SJCRH30 (cell line): ENCODE data around the gene INTS15. TPM values are rescaled to one million over a fixed set of nuclear protein-coding genes. Genes with fewer than 3 reads are reported as not detected.

ENCODE experiments used
- DNase-seq, 2 experiments: peaks; one replicate each; pipeline ENCODE4 v3.0.0-alpha.2; 2015 to 2020
- H3K27ac ChIP-seq: fragments of 250-450 bp; sonication (Bioruptor Pico); 2 replicates; pipeline ENCODE4 v1.5.1; 2020; ENCODE audit warnings: mild to moderate bottlenecking, moderate library complexity
- H3K27me3 ChIP-seq: fragments of 250-450 bp; sonication (Bioruptor Pico); 2 replicates; pipeline ENCODE4 v1.5.1; 2020; ENCODE audit warnings: mild to moderate bottlenecking, moderate library complexity
- H3K36me3 ChIP-seq: fragments of 250-450 bp; sonication (Bioruptor Pico); 2 replicates; pipeline ENCODE4 v1.5.1; 2020; ENCODE audit warnings: mild to moderate bottlenecking, moderate library complexity
- H3K4me1 ChIP-seq: fragments of 250-450 bp; sonication (Bioruptor Pico); 2 replicates; pipeline ENCODE4 v1.5.1; 2020; ENCODE audit warnings: mild to moderate bottlenecking, moderate library complexity
- H3K4me3 ChIP-seq: fragments of 250-450 bp; sonication (Bioruptor Pico); 2 replicates; pipeline ENCODE4 v1.5.1; 2020; ENCODE audit warnings: mild to moderate bottlenecking, moderate library complexity
- H3K9me3 ChIP-seq: fragments of 250-450 bp; sonication (Bioruptor Pico); replicated peaks from 2 replicates; pipeline ENCODE4 v1.5.1; 2020; ENCODE audit warnings: mild to moderate bottlenecking, moderate library complexity
- total RNA-seq: library from RNA; depleted of rRNA; stranded (reverse); fragments of >200 nt; shearing (Covaris generic); gene quantifications from 2 replicates; pipeline ENCODE4 v1.2.3, GENCODE V29; 2014

Gene INTS15
- total RNA-seq, 1 experiment from 2014 or later: 18.8 TPM

DNA sequence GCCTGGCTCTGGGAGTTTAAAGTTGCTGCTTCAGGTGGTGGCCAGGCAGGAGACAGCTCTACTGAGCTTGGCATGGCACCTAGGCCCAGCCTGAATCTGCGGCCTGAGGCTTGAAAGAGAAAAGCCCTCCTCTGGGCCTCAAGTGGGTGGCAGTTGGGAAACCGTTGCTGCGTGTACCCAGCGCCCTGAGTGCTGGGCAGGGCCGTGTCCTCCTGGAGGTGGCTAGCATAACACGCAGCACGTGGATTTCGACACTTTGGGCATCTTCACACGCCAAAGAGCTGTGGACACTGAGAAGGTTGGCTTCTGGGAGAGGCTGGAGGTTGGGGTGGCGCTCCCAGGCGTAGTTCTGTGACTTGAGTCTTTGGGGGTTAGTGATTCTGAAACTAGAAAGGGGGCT lies 49.8 kb downstream of the INTS15 start:
- H3K4me1 ChIP-seq: peaks cover 4% of the 10 kb centered on the region; the same call in 1 of the 2 replicates
- no peak overlapping the region for H3K4me3 ChIP-seq
- peaks cover 52% of the 10 kb centered on the region for H3K36me3 ChIP-seq
- peaks cover 3% of the 10 kb centered on the region; the same call in 1 of the 2 replicates for H3K27me3 ChIP-seq
- H3K27ac ChIP-seq: no peak overlapping the region
- DNase-seq: no peak
- H3K9me3 ChIP-seq: no peaks in the 10 kb centered on the region

DNA sequence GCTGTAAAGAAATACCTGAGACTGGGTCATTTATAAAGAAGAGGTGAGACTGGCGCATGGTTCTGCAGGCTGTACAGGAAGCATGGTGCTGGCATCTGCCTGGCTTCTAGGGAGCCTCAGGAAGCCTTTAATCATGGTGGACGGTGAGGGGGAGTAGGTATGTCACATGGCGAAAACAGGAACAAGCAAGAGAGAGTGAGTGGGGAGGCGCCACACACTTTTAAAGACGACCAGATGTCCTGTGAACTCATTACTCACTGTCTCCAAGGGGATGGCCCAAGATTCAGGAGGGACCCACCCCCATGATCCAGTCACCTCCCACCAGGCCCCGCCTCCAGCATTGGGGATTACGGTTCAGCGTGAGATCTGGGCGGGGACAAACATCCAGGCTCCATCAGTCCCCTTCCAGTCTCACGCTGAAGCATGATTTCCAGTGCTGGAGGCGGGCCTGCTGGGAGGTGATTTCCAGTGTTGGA lies 50.5 kb downstream of the INTS15 start:
- Histone ChIP-seq H3K4me3 (no peak overlapping the region), H3K27me3 (peaks cover 3% of the 10 kb centered on the region; the same call in 1 of the 2 replicates), H3K36me3 (peaks cover 59% of the 10 kb centered on the region), H3K9me3 (no peaks in the 10 kb centered on the region), H3K27ac (no peak overlapping the region), H3K4me1 (peaks cover 4% of the 10 kb centered on the region; the same call in 1 of the 2 replicates)
- no peak for DNase-seq

DNA sequence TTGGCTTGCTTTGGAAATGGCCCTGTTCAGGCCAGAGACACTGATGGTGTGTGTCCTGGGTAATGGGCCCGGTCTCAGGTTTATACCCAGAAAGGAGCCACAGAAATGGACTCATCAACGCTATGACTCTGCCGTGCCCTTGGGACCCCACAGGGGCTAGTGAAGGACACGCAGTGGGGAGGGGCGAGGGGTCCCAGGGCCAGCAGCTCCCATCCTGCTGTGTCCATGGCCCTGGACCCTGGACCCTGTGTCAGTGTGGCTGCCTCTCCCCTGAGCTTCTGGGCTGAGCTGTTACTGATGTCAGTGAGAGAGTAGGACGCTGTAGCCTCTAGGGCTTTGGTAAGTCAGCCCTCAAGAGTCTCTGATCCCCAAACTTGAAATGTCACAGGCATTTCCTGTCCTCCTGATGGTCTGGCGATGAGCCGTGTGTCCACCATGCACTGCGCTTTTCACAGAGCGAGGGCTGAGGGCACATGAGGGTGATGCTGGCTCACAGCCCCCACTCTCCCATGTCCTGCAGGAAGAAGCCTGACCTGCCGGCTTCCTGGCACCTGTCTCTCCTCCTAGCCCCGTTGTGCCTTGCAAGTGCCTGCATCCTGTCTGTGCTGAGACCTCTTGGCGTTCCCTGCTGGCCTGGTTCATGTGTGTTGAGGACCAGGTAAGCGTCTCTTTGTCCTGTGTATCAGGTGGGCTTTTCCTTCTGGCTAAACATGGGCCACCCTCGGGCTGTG lies 51.6 kb downstream of the INTS15 start:
- Histone ChIP-seq H3K4me3 (no peak overlapping the region), H3K9me3 (no peaks in the 10 kb centered on the region), H3K27me3 (peaks cover under 1% of the 10 kb centered on the region; the same call in 1 of the 2 replicates), H3K4me1 (peaks cover under 1% of the 10 kb centered on the region; the same call in 1 of the 2 replicates), H3K27ac (no peak overlapping the region), H3K36me3 (peaks cover 68% of the 10 kb centered on the region)
- DNase-seq: no peak

DNA sequence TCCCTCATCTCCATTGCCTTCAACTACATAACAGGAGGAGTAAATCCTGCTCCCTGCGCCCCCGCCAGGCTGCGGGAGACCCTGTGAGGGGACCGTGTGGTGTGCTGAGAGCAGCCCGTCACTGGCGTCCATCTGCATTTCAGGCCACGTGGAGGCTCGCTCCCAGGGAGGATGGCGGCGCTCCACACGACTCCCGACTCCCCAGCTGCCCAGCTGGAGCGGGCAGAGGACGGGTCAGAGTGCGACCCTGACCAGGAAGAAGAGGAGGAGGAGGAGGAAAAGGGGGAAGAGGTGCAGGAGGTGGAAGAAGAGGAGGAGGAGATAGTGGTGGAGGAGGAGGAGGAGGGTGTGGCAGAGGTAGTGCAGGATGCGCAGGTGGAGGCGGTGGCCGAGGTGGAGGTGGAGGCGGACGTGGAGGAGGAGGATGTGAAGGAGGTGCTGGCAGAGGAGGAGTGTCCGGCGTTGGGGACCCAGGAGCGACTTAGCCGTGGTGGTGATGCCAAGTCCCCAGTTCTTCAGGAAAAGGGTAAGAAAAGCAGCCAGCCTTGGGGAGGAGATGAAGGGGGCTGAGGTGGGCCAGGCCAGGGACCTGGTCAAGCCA lies 52.5 kb downstream of the INTS15 start:
- no peak for DNase-seq
- Histone ChIP-seq H3K4me3 (no peak overlapping the region), H3K27ac (no peak overlapping the region), H3K9me3 (no peaks in the 10 kb centered on the region), H3K27me3 (no peaks in the 10 kb centered on the region), H3K36me3 (peaks cover 76% of the 10 kb centered on the region), H3K4me1 (no peaks in the 10 kb centered on the region)

DNA sequence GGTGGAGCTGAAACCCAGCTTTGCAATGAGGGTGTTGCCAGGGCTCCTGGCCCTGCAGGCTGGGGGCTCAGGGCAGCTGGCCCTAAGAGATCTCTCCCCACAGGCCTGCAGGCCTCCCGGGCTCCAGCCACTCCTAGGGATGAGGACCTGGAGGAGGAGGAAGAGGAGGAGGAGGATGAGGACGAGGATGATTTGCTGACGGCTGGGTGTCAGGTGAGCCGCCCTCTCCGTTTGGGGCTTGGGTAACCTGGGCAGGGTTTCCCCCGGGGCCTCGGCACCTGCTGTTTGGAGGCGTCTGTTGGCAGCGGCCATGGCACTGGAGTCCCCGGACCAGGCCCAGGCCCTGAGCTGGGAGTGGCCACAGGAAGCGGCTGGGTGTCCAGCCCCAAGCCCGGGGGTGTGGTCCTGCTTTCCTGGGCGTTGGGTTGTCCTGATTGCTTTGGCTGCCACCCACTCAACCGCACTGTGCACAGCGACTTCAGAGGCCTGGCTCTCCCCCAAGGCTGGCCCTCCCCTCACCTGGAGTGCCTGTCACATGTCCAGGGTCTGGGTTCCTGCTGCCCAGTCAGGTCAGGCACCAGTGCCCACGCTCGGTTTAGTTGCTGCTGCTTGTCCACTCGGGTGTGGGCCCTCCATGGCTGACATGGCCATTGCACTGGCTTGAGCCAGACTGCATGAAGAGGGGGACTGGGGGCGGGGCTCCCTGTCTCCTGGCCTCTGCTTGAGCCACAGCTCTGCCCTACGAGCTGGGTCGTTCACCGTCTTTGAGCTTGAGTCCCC lies 53.2 kb downstream of the INTS15 start:
- peaks cover 83% of the 10 kb centered on the region for H3K36me3 ChIP-seq
- no peak overlapping the region for H3K4me3 ChIP-seq
- no peak overlapping the region for H3K27ac ChIP-seq
- no peaks in the 10 kb centered on the region for H3K4me1 ChIP-seq
- no peaks in the 10 kb centered on the region for H3K27me3 ChIP-seq
- no peak for DNase-seq
- H3K9me3 ChIP-seq: no peaks in the 10 kb centered on the region

DNA sequence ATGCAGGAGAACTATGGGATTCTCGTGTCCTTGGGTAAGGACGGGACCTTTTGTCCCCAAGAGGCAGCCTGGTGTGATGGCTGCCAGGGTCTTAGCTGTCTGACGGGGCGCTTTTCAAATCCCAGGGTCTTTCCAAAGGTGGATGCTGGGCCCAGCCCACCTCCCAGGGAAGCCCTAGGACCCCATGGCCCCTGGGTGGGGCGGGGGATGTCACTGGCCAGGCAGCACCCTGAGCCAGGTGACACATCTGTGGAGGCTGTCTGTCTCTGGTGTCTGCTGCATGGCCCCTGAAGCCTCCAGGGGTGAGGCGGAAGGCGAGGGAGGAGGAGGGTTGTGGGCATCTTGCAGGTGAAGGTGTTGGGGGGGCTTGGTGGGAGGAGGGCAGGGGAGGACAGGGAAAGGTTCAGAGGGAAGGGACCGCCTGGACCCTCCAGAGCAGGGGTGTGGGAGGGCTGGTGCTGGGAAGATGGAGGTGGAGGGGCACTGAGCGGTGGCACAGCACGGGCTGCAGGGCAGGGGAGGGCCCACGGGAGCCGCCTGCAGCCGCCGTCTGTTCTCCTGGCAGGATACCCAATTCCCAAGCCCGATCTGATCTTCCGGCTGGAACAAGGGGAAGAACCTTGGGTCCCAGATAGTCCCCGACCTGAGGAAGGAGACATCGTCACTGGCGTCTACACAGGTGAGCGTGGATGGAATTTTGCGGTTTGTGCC lies 54.2 kb downstream of the INTS15 start:
- no peak for DNase-seq
- no peaks in the 10 kb centered on the region for H3K4me1 ChIP-seq
- H3K27me3 ChIP-seq: no peaks in the 10 kb centered on the region
- no peaks in the 10 kb centered on the region for H3K9me3 ChIP-seq
- H3K27ac ChIP-seq: no peak overlapping the region
- peaks cover 89% of the 10 kb centered on the region for H3K36me3 ChIP-seq
- no peak overlapping the region for H3K4me3 ChIP-seq

DNA sequence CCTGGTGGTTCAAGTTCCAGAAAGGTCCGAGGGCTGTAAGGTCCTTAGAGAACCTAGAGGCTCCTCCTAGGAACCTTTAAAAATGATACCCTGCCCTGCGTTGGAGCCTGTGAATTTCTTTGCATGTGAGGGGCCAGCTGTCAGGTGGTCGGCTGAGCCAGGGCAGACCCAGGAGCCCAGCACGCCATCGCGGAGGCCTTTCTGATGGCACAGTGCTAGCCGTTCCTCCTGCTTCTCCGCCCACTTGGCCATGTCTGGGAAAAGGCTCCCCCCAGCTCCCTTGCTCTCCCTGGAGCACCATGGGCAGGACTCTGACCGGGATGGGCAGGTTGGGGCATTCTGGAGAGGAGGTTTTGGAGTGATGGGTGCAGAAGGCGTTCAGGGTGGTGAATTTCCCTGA lies 54.9 kb downstream of the INTS15 start:
- H3K27ac ChIP-seq: no peak overlapping the region
- H3K27me3 ChIP-seq: no peaks in the 10 kb centered on the region
- no peaks in the 10 kb centered on the region for H3K9me3 ChIP-seq
- H3K36me3 ChIP-seq: peaks cover 89% of the 10 kb centered on the region
- no peak overlapping the region for H3K4me3 ChIP-seq
- no peak for DNase-seq
- H3K4me1 ChIP-seq: no peaks in the 10 kb centered on the region

DNA sequence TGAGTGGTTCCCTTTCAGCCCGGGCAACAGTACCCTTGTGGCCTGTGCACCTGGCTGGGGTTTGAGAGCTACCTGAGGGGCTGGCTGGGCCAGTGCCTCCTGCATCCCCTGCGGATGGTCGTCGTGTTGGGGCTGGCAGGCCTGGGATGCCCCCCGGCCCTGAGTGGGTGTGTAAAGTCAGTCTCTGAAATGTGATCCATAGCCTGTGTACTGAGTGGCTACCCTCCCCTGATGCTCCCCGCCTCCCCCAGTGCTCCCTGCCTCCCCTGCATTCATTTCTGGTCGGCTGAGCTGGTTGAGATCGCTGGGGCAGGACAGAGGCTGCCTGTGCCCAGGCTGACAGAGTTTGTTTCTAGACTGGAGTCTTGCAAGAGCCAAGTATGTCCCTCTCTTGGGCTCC lies 56.6 kb downstream of the INTS15 start:
- DNase-seq: no peak
- no peaks in the 10 kb centered on the region for H3K4me1 ChIP-seq
- no peaks in the 10 kb centered on the region for H3K9me3 ChIP-seq
- H3K4me3 ChIP-seq: no peak overlapping the region
- H3K36me3 ChIP-seq: peaks cover 93% of the 10 kb centered on the region
- no peaks in the 10 kb centered on the region for H3K27me3 ChIP-seq
- no peak overlapping the region for H3K27ac ChIP-seq

DNA sequence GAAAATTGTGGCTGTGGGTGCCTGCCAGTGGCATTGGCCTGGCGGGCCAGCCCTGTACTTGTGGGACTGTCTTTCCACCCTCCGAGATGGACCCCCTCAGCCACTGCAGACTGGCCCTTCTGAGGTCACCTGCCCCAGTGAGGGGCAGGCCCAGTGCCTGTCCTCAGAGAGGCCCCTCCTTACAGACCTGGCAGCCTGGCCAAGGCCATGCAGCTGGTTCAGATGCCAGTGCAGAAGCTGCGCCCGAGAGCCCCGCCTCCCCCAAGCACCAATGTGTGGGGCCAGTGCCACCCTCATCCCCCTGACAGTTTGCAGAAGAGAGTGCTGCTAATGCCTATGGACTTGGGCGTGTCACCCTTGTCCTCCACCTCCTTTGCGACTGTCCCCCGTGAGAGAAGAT lies 57.3 kb downstream of the INTS15 start:
- DNase-seq: no peak
- H3K36me3 ChIP-seq: peaks cover 93% of the 10 kb centered on the region
- H3K27me3 ChIP-seq: no peaks in the 10 kb centered on the region
- no peaks in the 10 kb centered on the region for H3K4me1 ChIP-seq
- H3K27ac ChIP-seq: no peak overlapping the region
- H3K4me3 ChIP-seq: no peak overlapping the region
- H3K9me3 ChIP-seq: no peaks in the 10 kb centered on the region

DNA sequence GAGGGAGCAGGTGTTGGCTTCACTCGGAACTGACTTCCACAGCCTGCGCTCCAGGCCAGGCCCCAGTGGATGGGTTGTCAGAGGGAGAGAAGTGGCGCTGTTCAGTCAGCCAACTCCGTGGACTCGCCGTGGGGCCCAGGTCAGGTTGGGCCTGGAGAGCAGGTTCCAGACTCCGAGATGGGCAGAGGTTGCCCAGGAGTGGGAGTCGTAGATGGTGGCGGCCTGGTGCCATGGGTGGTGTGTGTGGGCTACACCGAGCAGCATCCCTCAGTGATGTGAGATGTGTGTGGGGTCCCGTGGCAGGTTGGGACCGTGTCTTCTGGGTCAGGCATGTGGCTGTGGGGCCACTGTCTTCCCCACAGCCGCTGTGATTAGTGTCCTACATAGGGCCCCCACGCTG lies 57.7 kb downstream of the INTS15 start:
- Histone ChIP-seq H3K27ac (no peak overlapping the region), H3K4me1 (no peaks in the 10 kb centered on the region), H3K4me3 (no peak overlapping the region), H3K9me3 (no peaks in the 10 kb centered on the region), H3K36me3 (peaks cover 93% of the 10 kb centered on the region), H3K27me3 (no peaks in the 10 kb centered on the region)
- no peak for DNase-seq

DNA sequence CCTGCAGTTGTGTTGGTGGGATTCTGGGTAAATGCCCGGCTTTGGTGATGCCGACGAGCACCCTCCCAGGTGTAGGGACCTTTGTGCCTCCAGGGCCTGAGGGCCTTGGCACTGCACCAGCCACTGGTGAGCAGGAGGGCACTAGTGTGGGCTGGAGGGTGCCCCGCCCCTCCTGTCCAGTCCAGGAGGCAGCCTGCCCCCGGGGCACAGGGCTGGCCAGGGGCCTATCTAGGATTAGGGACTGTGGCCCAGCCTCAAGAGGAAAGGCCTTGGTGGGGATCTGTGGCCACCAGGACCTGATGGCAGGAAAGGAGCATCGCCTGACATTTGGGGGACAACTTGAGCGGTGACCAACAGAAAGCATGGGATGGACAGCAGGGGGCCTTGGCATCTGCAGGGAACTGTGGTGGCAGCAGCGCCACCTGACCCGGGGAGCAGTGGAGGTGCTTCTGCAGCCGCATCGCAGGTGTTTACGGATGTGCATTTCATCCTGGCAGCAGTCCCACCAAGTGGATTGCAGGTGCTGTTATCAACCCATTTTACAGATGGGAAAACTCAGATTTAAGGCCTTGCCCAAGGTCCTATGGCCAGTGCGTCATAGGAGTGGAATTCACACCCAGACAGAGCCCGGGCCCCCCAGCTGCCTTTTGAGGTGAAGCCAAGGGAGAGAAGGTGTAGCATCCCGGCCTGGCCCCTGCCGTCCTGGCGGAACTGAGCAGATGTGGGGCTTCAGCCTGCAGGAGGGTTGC lies 58.4 kb downstream of the INTS15 start:
- DNase-seq: no peak
- Histone ChIP-seq H3K27me3 (no peaks in the 10 kb centered on the region), H3K4me3 (no peak overlapping the region), H3K4me1 (no peaks in the 10 kb centered on the region), H3K9me3 (no peaks in the 10 kb centered on the region), H3K27ac (no peak overlapping the region), H3K36me3 (peaks cover 88% of the 10 kb centered on the region)

DNA sequence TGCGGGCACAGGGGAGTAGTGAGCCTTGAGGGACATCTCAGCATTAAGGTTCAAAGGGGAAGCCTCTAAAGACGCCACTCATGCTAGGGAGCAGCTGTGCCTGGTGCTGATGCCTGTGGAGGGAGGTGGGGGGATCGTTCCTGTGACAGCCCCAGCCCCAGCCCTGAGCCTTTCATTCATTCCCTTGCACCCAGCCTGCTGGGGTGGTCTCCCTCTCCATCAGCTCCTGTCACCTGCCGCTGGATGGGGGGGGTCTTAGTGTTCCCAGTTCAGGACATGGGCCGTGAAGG lies 58.9 kb downstream of the INTS15 start:
- no peaks in the 10 kb centered on the region for H3K4me1 ChIP-seq
- H3K36me3 ChIP-seq: peaks cover 83% of the 10 kb centered on the region
- H3K27me3 ChIP-seq: no peaks in the 10 kb centered on the region
- H3K4me3 ChIP-seq: no peak overlapping the region
- H3K27ac ChIP-seq: no peak overlapping the region
- no peak for DNase-seq
- no peaks in the 10 kb centered on the region for H3K9me3 ChIP-seq

DNA sequence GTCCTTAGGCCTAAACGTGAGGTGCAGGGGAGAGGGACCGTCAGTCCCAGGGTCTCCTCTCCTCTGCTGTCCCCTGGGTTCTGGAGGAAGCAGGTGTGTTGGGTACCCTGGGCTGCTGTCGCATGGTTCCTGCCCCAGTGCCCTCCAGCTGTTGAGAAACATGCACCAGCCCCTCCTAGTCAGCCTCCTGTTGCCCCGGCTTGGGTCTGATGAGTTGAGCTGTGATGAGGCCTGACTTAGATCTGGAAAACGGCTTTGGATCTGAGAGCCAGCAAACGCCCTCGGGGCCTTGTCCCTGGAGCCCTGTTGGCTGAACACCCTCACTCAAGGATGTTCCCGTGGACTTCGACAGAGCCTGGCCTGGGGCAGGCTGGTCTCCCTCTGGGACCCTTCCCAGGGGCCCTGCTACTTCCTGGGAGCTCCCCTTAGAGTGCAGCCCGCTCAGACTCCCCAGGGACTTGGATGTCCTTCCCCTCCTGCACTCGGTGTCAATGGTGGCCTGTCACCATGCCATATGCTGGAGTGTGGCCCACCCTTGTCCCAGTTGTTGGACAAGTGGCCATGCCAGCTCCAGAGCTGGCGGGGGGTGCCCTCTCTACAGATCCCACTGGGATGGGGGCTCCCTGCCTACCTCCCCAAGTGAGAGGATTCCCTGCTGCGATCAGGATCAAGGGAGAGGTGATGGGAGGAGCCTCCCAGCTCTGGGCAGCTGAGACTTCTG lies 59.6 kb downstream of the INTS15 start:
- Histone ChIP-seq H3K36me3 (peaks cover 77% of the 10 kb centered on the region), H3K9me3 (no peaks in the 10 kb centered on the region), H3K27ac (no peak overlapping the region), H3K4me3 (no peak overlapping the region), H3K27me3 (no peaks in the 10 kb centered on the region), H3K4me1 (no peaks in the 10 kb centered on the region)
- no peak for DNase-seq

DNA sequence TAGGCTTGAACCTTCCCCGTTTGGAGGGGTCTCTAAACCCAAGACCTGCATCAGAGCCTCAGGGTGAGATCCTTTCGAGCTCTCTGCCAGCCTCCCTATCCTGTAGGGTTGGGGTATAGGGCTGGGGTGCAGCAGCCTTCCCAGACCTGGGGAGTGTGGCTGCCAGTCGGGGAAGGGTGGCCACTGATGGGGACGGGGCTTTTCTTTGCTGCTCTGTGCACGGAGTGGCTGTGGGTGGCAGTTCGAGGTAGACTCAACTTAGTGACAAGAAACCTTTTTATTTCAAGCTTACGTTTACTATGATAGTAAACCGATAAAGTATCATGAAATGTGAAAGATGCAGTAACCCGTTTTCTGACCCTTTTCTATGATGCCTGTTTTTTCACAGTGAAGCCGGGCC lies 60.3 kb downstream of the INTS15 start:
- Histone ChIP-seq H3K27me3 (no peaks in the 10 kb centered on the region), H3K36me3 (peaks cover 76% of the 10 kb centered on the region), H3K4me1 (no peaks in the 10 kb centered on the region), H3K4me3 (no peak overlapping the region), H3K9me3 (peaks cover 5% of the 10 kb centered on the region; the same call in 1 of the 2 replicates), H3K27ac (no peak overlapping the region)
- DNase-seq: no peak
